Stomach (tissue), 9 donors: Measurements from ENCODE around the gene KLHDC3. TPM values are rescaled to one million over a fixed set of nuclear protein-coding genes. Genes with fewer than 3 reads are reported as not detected.

Experiments
- DNase-seq, 2 donors: peaks; one replicate each; pipeline versions ENCODE4 v3.0.0 to v3.0.0-alpha.2; 2013 to 2019
- H3K27ac ChIP-seq, 5 donors: fragments of 200-600 bp in 4 of 5; sonication (generic) in 4 of 5; one replicate each; pipeline ENCODE4 v1.5.1; 2013 to 2019; ENCODE audit warnings: mild to moderate bottlenecking in 1 of 5, moderate library complexity in 1 of 5
- H3K27me3 ChIP-seq, 3 donors: fragments of 200-600 bp; sonication (generic); one replicate each; pipeline ENCODE4 v1.5.1; 2017 to 2019; ENCODE audit warnings: mixed run types in 1 of 3
- H3K36me3 ChIP-seq, 4 donors: fragments of 200-600 bp; sonication (generic); 1 replicate in 3 of 4; 2 replicates in 1 of 4; pipeline ENCODE4 v1.5.1; 2016 to 2019
- H3K4me1 ChIP-seq, 4 donors: fragments of 200-600 bp; sonication (generic); one replicate each; pipeline ENCODE4 v1.5.1; 2016 to 2019
- H3K4me3 ChIP-seq, 4 donors: fragments of 200-600 bp; sonication (generic) in 3 of 4; one replicate each; pipeline ENCODE4 v1.5.1; 2016 to 2019; ENCODE audit warnings: mild to moderate bottlenecking in 1 of 4
- H3K9me3 ChIP-seq, 4 donors: fragments of 200-600 bp; sonication (generic); one replicate each; pipeline ENCODE4 v1.5.1; 2016 to 2019
- CTCF ChIP-seq, 7 experiments: fragments of 450-650 bp in 4 of 7; fragments of 200-600 bp in 3 of 7; sonication (generic) in 3 of 7; IDR thresholded peaks; one replicate each; pipeline ENCODE4 v1.5.1; 2016 to 2019; ENCODE audit warnings: antibody characterized with exemption in 7 of 7, control low read depth in 2 of 7, mild to moderate bottlenecking in 1 of 7
- EP300 ChIP-seq: sonication (generic); formaldehyde crosslinking; IDR thresholded peaks from one replicate; pipeline ENCODE4 v1.6.1; 2017; ENCODE audit warnings: antibody characterized with exemption
- POLR2A ChIP-seq, 4 donors: fragments of 450-650 bp; IDR thresholded peaks; one replicate each; pipeline ENCODE4 v1.6.1; 2016; ENCODE audit warnings: antibody characterized with exemption in 4 of 4, control low read depth in 2 of 4, mild to moderate bottlenecking in 1 of 4, moderate library complexity in 1 of 4
- POLR2AphosphoS5 ChIP-seq, 3 donors: sonication (generic); formaldehyde crosslinking; IDR thresholded peaks; one replicate each; pipeline ENCODE4 v1.6.1; 2016; ENCODE audit warnings: antibody characterized with exemption in 3 of 3
- WGBS, 5 donors: extraction: QIAGEN DNeasy Blood & Tissue Kit in 3 of 5; methylation state at CpG; one replicate each; pipeline versions ENCODE4 v1.1.5 to v1.1.7; 2013 to 2018; 5-methylcytosine and 5-hydroxymethylcytosine counted together
- intact Hi-C: fragments of 100-400 bp; cut with DNase I; formaldehyde crosslinking; loops from one replicate; pipeline ENCODE4 v1.15.1; 2023; ENCODE audit warnings: low total_unique reads
- polyA plus RNA-seq, 3 donors: library from polyadenylated mRNA; stranded (reverse); fragments of 200-250 nt; gene quantifications; one replicate each; pipeline ENCODE4 v1.2.3, GENCODE V29; 2013
- total RNA-seq, 5 donors: library from RNA; depleted of rRNA; stranded (reverse); fragments of >200 nt; gene quantifications; one replicate each; pipeline versions ENCODE4 v1.1.0 to v1.2.3, GENCODE V29; 2014 to 2016
- donor health status: healthy with polysubstance abuse.
- donor health status: Bipolar disorder and iron deficiency.
- donor health status: healthy.

Gene KLHDC3
- total and polyA plus RNA-seq, 8 donors: 40.0 to 88.5 (median 67.4) TPM

GRCh38 chr6:43035495-43036194, 21.6 kb downstream of the KLHDC3 start:
- WGBS, 5 donors: 54 to 77% (median 61%) methylated on average over 4 of the region's 4 CpGs
- peaks cover 53 to 99% (median 96%) of the 10 kb centered on the region in 4 donors for H3K36me3 ChIP-seq

GRCh38 chr6:43036712-43037111, 22.7 kb downstream of the KLHDC3 start:
- no peak for TF ChIP-seq EP300
- no peak for TF ChIP-seq POLR2AphosphoS5 (IDR thresholded peaks at IDR 0.05)
- TF ChIP-seq POLR2A (IDR thresholded peaks at IDR 0.05): no peak
- TF ChIP-seq CTCF (IDR thresholded peaks at IDR 0.05): no peak
- intact Hi-C loops: no loop called here
- peaks cover 50 to 99% (median 95%) of the 10 kb centered on the region in 4 donors for H3K36me3 ChIP-seq
- no peak overlapping the region for H3K4me3 ChIP-seq
- peaks cover 0 to 6% (median 0%) of the 10 kb centered on the region in 4 donors for H3K4me1 ChIP-seq
- WGBS, 5 donors: 85 to 94% (median 92%) methylated on average over 9 of the region's 9 CpGs
- H3K27ac ChIP-seq: no peak overlapping the region
- no peak for DNase-seq
- no peaks in the 10 kb centered on the region for H3K9me3 ChIP-seq
- no peaks in the 10 kb centered on the region for H3K27me3 ChIP-seq

More at GRCh38 chr6:43035495-43036194, 21.6 kb downstream of the KLHDC3 start:
- no peak overlapping the region for H3K27ac ChIP-seq
- H3K4me1 ChIP-seq: peaks cover 0 to 6% (median 0%) of the 10 kb centered on the region in 4 donors
- DNase-seq: no peak
- intact Hi-C loops: no loop called here
- no peak overlapping the region for H3K4me3 ChIP-seq
- no peaks in the 10 kb centered on the region for H3K27me3 ChIP-seq
- TF ChIP-seq CTCF (IDR thresholded peaks at IDR 0.05): no peak
- no peak for TF ChIP-seq POLR2A (IDR thresholded peaks at IDR 0.05)
- TF ChIP-seq POLR2AphosphoS5 (IDR thresholded peaks at IDR 0.05): no peak
- no peak for TF ChIP-seq EP300
- no peaks in the 10 kb centered on the region for H3K9me3 ChIP-seq

GRCh38 chr6:43037197-43037596, 23.1 kb downstream of the KLHDC3 start:
- TF ChIP-seq POLR2AphosphoS5 (IDR thresholded peaks at IDR 0.05): no peak
- no peak for TF ChIP-seq POLR2A (IDR thresholded peaks at IDR 0.05)
- no peak for TF ChIP-seq CTCF (IDR thresholded peaks at IDR 0.05)
- TF ChIP-seq EP300: no peak
- no peak overlapping the region for H3K27ac ChIP-seq
- WGBS, 5 donors: 69 to 91% (median 79%) methylated on average over 5 of the region's 5 CpGs
- no peak for DNase-seq
- peaks cover 47 to 97% (median 94%) of the 10 kb centered on the region in 4 donors for H3K36me3 ChIP-seq
- intact Hi-C loops: no loop called here
- H3K27me3 ChIP-seq: no peaks in the 10 kb centered on the region
- no peaks in the 10 kb centered on the region for H3K9me3 ChIP-seq
- H3K4me1 ChIP-seq: peaks cover 0 to 6% (median 0%) of the 10 kb centered on the region in 4 donors
- H3K4me3 ChIP-seq: no peak overlapping the region

DNA sequence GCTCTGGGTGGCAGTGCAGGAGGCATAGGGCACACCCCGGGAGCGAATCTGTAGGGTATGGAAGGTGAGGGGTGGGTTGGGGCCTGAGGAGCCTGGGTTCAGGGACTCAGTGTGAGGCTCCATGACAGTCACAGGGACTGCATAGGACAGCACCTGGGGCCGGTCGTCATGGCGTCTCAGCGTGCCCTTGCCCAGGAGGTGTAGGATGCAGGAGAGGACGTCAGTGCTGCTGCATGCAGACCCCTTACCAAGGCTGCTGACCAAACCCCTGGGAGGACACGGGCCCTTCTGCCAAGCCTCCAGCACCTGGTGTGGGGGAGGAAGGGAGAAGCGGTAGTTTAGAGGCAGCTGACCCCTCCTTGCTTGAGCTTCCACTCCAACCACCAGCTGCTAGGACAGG, 23.7 kb downstream of the KLHDC3 start:
- DNase-seq: no peak
- H3K27ac ChIP-seq: no peak overlapping the region
- WGBS, 5 donors: 88 to 96% (median 90%) methylated on average over 8 to 9 of the region's 9 CpGs
- H3K4me1 ChIP-seq: peaks cover 0 to 6% (median 0%) of the 10 kb centered on the region in 4 donors
- H3K27me3 ChIP-seq: no peaks in the 10 kb centered on the region
- H3K36me3 ChIP-seq: peaks cover 47 to 97% (median 94%) of the 10 kb centered on the region in 4 donors
- intact Hi-C loops: no loop called here
- no peak overlapping the region for H3K4me3 ChIP-seq
- TF ChIP-seq CTCF (IDR thresholded peaks at IDR 0.05) (no peak), EP300 (no peak), POLR2A (IDR thresholded peaks at IDR 0.05) (no peak), POLR2AphosphoS5 (IDR thresholded peaks at IDR 0.05) (no peak)
- no peaks in the 10 kb centered on the region for H3K9me3 ChIP-seq
